Measurements from ENCODE around the gene TLE5.

DNA sequence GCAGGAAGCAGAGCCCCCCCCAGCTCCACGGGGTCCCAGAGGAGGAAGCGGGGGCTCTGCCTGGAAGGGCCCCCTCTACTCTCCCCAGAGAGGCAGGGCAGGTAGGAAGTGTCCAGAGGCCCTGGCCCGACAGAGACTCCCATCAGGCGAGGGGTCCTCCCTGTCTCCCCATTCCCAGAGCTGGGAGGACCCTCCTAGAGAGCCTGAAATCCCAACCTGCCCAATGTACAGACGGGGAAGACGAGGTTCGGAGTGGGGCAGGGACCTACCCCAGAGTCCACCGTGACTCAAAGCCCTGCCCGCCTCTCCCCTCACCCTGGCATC is 34.4 kb downstream of the TLE5 start:
- TF ChIP-seq CTCF (IDR thresholded peaks at IDR 0.05) (no peak), EP300 (IDR thresholded peaks at IDR 0.05) (no peak), POLR2A (IDR thresholded peaks at IDR 0.05) (no peak)

All from upper lobe of left lung (tissue), 4 donors.